NCI-H748 (cell line): Measurements from ENCODE around the gene CDK5RAP1.

ENCODE experiments used
- DNase-seq: peaks from one replicate; lab custom pipeline; 2025; ENCODE audit not compliant: unreplicated experiment; lab: John Stamatoyannopoulos, UW

CDK5RAP1 gene

GRCh38 chr20:33337531-33338165, 63.7 kb downstream of the CDK5RAP1 start:
- DNase-seq = no peak

GRCh38 chr20:33337119-33337518, 64.2 kb downstream of the CDK5RAP1 start:
- no peak for DNase-seq

- DNase-seq = no peak
Observed at GRCh38 chr20:33336375-33336774, 64.9 kb downstream of the CDK5RAP1 start.

DNA sequence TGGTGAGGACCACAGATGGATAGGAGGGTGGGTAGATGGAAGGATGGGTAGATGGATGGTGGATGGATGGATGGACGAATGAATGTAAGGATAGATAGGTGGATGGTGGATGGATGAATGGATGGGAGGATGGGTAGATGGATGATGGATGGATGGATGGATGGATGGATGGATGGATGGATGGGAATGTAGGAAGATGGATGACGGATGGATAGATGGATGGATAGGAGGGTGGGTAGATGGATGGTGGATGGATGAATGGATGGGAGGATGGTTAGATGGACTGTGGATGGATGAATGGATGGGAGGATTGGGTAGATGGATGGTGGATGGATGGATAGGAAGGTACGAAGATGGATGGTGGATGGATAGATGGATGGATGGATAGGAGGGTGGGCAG, 67.2 kb downstream of the CDK5RAP1 start:
- DNase-seq = no peak

DNA sequence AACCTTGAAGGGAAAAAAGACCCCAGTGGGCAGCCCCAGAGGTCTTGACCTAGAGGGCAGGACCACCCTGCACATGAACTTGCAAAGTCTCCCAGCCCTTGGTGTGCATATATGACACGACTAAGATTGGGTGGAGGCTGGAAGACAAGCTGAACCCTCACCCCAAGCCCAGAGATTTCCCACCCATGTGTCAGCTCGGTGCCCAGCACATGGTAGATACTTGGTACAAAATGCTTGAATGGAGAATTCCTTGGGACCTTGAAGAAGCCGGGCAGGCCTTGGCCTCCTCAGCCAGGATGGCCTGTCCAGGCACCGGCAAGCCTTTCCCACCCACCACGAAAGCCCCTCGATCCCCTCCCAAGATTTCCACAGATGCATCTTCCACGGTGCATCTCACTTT, 67.7 kb downstream of the CDK5RAP1 start:
- DNase-seq = no peak

GRCh38 chr20:33332905-33333456, 68.3 kb downstream of the CDK5RAP1 start:
- no peak for DNase-seq

DNA sequence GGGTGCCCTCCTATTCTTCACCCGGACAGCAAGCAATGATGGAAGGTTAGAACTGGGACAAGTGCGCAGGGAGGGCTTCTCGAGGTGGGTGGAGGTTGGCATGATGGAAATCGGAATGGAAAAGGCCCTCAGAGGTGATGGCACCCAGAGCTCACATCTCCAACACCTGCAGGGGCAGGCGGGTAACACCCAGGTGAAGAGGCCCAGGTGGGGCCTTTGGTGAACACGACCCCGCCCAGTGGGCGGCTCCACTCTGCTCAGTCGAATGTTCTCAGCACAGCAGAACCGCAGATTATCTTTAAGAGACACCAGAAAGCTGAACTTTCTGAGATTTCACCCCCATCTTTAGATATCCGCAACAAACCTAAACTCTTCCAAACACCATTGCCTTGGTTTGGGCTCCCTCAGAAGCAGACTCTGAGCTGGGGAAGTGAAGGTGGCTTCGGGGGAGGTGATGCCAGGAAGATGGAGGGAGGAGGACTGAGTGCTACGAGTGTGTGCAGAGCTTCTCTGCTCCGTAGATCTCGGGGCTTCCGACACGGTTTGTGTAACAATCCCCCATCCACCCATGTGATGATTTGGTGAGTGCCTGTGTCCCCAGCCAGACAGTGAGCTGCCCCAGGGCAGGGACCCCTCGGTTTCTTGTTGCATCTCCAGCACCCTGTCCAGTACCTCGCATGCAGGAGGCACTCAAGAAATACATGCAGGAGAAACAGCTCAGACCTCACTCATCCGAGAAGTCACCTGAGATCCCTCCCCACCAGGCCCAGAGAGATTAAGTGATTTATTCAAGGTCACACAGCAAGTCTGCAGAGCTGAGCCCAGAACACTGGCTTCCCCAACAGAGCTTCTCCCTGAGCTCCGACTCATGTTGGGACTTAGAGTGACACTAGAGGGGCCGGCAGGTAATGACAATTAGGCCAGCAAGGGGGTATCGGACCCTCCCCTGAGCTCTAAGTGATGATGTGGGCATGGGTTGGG, 72.9 kb downstream of the CDK5RAP1 start:
- peak; percentile 20 for DNase-seq

- no peak for DNase-seq
Observed at GRCh38 chr20:33325350-33325749, 76.0 kb downstream of the CDK5RAP1 start.

- DNase-seq = no peak
Observed at GRCh38 chr20:33323236-33323635, 78.1 kb downstream of the CDK5RAP1 start.

DNA sequence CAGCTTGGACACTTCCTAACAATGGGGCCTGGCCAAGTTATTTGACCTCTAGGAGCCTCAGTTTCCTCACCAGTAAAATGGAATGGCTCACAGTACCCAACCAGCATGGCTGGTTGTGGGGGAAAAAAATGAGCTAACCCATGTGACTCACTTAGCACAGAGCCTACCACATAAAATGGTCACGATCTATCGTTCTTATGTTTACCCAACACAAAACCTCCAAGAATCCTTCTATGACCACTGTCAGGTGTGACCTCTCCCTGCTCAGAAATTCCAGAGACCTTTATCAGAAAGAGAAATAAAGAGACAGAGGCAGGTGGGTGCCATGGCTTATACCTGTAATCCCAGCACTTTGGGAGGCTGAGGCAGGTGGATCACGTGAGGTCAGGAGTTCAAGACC, 78.9 kb downstream of the CDK5RAP1 start:
- no peak for DNase-seq

- no peak for DNase-seq
Observed at GRCh38 chr20:33320006-33320405, 81.3 kb downstream of the CDK5RAP1 start.

DNA sequence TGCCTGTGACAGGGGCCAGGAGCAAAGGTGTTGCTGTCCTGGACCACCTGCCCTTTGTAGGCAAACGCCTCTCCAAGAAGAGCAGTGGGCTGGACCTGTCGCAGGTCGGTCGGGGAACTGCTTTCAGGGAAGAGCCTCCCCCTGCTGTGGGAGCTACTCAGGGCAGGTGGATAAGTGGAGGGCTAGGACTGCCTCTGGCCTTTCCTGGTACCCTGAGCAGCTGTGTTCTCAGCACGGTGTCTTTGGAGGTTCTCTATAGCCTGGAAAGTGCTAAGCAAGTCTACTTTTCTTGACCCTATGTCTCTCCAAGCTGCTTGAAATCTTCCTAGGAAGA, 83.3 kb downstream of the CDK5RAP1 start:
- DNase-seq = no peak

DNA sequence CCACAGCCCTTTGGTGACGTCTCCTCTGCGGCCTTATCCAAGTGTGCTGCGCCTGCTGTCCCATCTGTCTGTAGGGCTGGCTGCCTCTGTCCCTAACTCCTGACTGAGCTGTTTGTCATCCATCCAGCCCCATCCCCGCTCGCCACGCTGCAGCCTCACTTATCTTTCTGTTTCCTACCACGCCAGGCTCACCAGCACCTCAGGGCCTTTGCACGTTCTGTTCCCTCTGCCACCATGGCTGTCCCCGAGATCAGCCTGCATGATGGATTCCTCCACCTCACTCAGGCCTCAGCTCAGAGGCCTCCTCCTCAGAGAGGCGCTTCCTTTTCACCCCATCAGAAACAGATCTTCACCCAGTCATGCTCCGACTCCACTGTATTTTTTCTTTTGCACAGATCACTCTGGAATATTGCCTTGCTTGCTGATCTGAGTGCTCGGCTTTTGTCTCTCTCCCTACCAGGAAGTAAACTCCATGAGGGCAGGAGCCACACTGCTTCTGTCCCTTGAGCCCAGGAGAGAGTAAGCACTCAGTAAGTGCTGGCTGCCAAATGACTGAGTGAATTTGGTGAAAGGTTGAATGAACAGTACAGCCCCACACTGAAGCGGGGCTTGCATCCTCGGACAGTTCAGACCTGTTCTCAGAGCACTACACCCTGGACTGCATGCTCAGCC, 83.8 kb downstream of the CDK5RAP1 start:
- no peak for DNase-seq

DNA sequence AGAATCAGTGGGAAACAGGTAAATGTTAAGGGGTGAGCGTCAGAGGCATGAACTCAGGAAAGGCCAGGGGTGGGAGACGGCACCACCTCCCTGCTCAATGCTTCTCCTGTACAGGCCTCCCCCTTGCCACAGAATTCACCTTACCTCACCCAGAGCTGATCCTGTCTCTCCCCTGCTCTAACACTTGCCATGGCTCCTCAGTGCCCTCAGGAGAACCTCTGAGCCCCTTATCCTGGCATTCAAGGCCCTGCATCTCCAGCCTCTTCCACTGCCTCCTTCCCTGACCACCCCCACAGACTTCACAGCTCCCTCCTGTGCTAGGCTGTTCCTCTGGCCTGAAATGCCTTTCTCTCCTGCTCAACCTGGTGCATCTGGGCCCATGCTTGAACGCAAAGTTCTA, 84.4 kb downstream of the CDK5RAP1 start:
- DNase-seq = no peak

- DNase-seq = no peak
Observed at GRCh38 chr20:33316343-33316742, 85.0 kb downstream of the CDK5RAP1 start.

GRCh38 chr20:33313686-33314314, 87.5 kb downstream of the CDK5RAP1 start:
- no peak for DNase-seq

DNA sequence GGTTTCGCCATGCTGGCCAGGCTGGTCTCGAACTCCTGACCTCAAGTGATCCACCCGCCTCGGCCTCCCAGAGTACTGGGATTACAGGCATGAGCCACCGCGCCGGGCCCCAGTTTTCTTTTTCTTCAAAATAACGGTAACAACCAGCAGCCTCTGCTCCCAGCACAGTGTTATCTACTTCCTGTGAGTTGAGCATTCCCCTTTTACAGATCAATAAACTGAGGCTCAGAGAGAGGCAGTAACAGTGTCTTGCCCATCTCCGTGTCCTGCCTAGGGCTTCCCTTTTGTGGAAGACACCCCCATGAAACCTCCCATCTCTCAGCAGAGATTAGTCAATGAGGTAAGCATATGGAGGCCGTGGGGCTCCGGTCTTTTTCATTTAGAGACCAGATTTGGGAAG, 88.7 kb downstream of the CDK5RAP1 start:
- DNase-seq = no peak

DNA sequence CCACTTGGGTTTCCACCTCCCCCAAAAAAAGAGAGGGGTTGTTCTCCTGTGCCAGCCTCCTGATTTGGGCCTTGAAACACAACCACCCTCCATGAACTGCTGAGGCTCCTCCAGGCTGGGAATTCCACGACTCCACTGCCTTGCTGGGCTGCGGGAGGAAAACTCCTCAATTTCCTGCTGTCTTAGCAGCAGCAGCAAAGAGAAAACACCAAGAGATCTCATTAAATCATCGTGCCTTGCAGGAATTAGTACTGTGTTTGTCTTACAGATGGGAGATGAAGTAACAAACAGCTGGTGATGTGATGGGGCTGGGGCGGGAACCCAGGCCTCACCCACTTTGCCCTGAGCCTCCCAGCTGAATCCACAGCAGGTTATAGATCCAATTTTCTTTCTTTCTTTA, 89.3 kb downstream of the CDK5RAP1 start:
- no peak for DNase-seq

DNA sequence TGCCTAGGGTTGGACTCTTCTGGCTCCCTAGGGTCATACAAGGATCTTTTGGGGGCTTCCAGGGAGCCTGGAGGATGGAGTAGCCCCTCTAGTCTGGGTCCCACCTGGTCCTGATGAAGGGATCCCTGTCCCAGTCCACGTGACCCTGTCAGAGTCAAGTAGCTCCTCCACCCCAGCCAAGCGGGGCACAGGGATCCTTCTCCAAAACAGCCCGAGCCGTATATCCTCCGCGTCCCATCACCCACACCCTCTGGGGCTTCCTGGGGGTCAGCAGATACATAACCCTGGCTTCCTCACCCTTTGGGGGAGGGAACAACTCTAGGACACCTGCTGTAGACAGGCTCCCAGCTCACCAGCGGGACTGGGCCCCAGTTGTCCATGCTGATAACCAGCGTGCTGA, 90.3 kb downstream of the CDK5RAP1 start:
- DNase-seq = no peak

GRCh38 chr20:33310327-33310899, 90.9 kb downstream of the CDK5RAP1 start:
- DNase-seq = no peak

- DNase-seq = peak; percentile 43
Observed at GRCh38 chr20:33309631-33310030, 91.7 kb downstream of the CDK5RAP1 start.
